Measurements from ENCODE around the gene MKLN1.

MKLN1 gene

DNA sequence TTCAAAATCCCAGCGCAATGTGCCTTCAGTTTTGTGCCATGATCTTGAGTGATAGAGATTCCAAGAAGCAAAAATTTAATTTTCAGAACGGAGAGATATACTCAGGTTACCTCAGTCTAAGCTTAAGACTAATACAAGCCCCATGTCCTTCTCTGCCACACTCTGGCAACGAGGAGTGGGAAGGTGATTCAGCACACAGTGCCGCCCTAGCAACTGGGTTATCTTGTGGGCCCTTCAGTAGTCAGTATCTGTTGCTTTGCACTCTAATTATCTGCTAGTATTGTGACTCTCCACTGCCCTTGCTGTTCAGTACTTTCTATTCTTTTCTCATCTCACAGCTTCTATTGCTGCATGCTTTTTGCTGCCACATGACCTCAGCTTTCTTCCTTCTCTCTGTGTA is 39.2 kb upstream of the MKLN1 start:
- no peaks in the 10 kb centered on the region for H3K36me3 Mint-ChIP-seq (ENCODE audit: low read depth)
- no peaks in the 10 kb centered on the region for H3K27me3 Mint-ChIP-seq (ENCODE audit: low read depth)
- no peak for TF ChIP-seq CTCF (IDR thresholded peaks at IDR 0.05; ENCODE audit: unreplicated experiment in 3 of 3)
- peaks cover 2% of the 10 kb centered on the region for H3K9me3 Mint-ChIP-seq
- H3K4me3 Mint-ChIP-seq = no peak overlapping the region
- no peak overlapping the region for H3K27ac Mint-ChIP-seq
- no peaks in the 10 kb centered on the region for H3K4me1 Mint-ChIP-seq

DNA sequence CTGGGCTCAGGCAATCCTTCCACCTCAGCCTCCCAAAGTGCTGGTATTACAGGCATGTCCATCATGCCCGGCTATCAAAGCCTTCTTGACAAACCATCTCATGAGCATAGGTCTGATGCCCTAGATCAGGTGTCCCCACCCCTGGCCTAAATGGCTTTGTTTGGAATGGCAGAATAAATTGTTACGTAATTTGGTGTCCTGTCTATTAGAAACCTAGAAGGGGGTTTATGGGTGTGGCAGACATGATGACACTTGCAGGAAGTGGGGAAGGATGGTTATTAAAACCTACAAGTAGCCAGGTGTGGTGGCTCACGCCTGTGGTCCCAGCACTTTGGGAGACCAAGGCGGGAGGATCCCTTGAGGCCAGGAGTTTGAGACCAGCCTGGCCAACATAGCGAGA is 38.6 kb upstream of the MKLN1 start:
- Mint-ChIP-seq H3K9me3 (peaks cover 2% of the 10 kb centered on the region), H3K27me3 (ENCODE audit: low read depth) (no peaks in the 10 kb centered on the region), H3K4me3 (no peak overlapping the region), H3K4me1 (no peaks in the 10 kb centered on the region), H3K27ac (no peak overlapping the region), H3K36me3 (ENCODE audit: low read depth) (no peaks in the 10 kb centered on the region)
- no peak for TF ChIP-seq CTCF (IDR thresholded peaks at IDR 0.05; ENCODE audit: unreplicated experiment in 3 of 3)

DNA sequence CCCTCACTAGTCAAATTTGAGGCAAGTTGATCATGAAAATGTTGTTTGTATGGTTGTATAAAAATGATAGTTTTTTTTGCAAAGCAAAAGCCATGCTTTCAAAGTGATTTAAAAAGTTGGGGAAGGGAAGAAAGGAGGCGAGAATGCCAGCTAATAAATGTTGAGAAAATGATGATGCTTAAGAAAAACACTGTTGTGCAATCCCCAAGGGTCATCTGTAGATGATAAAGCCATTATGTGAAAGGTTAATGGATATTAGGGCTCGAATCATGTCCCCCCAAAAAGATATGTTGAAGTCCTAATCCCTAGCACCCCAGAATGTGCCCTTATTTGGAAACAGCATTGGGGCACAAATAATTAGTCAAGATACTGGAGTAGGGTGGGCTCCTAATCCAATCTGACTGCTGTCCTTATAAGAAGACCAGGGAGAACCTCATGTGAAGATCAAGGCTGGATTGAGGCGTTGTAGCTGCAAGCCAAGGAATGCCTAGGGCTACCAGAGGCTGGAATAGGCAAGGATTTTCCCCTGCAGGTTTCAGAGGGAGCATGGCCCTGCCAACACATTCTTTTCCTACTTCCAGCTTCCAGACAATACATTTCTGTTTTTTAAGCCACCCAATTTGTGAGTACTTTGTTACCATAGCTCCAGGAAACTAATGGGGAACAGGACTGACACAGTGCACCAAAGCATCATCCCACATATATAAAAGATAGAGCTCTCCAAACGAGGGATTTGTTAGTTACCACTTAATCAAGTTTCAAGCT is 35.4 kb upstream of the MKLN1 start:
- Mint-ChIP-seq H3K4me3 (no peak overlapping the region), H3K4me1 (no peaks in the 10 kb centered on the region), H3K9me3 (peaks cover 2% of the 10 kb centered on the region), H3K36me3 (ENCODE audit: low read depth) (no peaks in the 10 kb centered on the region), H3K27ac (no peak overlapping the region), H3K27me3 (ENCODE audit: low read depth) (no peaks in the 10 kb centered on the region)
- no peak for TF ChIP-seq CTCF (IDR thresholded peaks at IDR 0.05; ENCODE audit: unreplicated experiment in 3 of 3)

GRCh38 chr7:131293018-131293417 is 34.7 kb upstream of the MKLN1 start:
- H3K4me3 Mint-ChIP-seq = no peak overlapping the region
- H3K27me3 Mint-ChIP-seq (ENCODE audit: low read depth) = no peaks in the 10 kb centered on the region
- H3K9me3 Mint-ChIP-seq = peaks cover 1% of the 10 kb centered on the region
- no peak overlapping the region for H3K27ac Mint-ChIP-seq
- H3K36me3 Mint-ChIP-seq (ENCODE audit: low read depth) = no peaks in the 10 kb centered on the region
- TF ChIP-seq CTCF (IDR thresholded peaks at IDR 0.05; ENCODE audit: unreplicated experiment in 3 of 3) = no peak
- H3K4me1 Mint-ChIP-seq = no peaks in the 10 kb centered on the region

DNA sequence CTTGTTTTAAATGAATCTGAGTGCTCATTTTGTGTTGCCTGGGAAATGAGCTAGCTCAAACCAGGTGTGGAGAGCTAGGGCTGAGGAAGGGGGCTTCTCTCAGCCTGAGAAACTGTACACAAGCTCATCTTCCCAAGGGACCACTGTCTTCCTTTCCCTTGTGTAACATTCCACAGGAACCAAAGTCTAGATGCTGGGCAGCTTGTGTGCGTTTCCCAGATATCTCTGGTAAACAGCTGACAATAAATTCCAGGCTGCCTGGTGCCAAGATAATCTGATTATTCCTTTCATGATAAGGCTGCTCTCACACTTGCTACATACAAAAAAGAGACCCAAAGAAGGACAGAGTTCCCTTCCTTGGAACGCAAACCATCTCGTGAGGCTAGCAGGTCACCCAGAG is 33.1 kb upstream of the MKLN1 start:
- H3K27me3 Mint-ChIP-seq (ENCODE audit: low read depth) = no peaks in the 10 kb centered on the region
- no peaks in the 10 kb centered on the region for H3K4me1 Mint-ChIP-seq
- no peak for TF ChIP-seq CTCF (IDR thresholded peaks at IDR 0.05; ENCODE audit: unreplicated experiment in 3 of 3)
- no peak overlapping the region for H3K4me3 Mint-ChIP-seq
- no peak overlapping the region for H3K27ac Mint-ChIP-seq
- no peaks in the 10 kb centered on the region for H3K9me3 Mint-ChIP-seq
- no peaks in the 10 kb centered on the region for H3K36me3 Mint-ChIP-seq (ENCODE audit: low read depth)

- no peak for TF ChIP-seq CTCF (IDR thresholded peaks at IDR 0.05; ENCODE audit: unreplicated experiment in 3 of 3)
- Mint-ChIP-seq H3K4me3 (no peak overlapping the region), H3K27ac (no peak overlapping the region), H3K9me3 (no peaks in the 10 kb centered on the region), H3K4me1 (peaks cover 5% of the 10 kb centered on the region), H3K36me3 (ENCODE audit: low read depth) (no peaks in the 10 kb centered on the region), H3K27me3 (ENCODE audit: low read depth) (no peaks in the 10 kb centered on the region)
Measured at GRCh38 chr7:131298608-131298992, 29.1 kb upstream of the MKLN1 start.
